ENCODE data around the gene VSIG4.

VSIG4 gene

GRCh38 chrX:66023385-66024091 lies 16.3 kb downstream of the VSIG4 start:
- no peaks in the 10 kb centered on the region for H3K36me3 ChIP-seq (ENCODE audit: control insufficient read depth, insufficient read depth, low read length)
- H3K79me1 ChIP-seq (ENCODE audit: low read length) = no peaks in the 10 kb centered on the region
- H3K27me3 ChIP-seq (ENCODE audit: insufficient read depth, low read length, poor library complexity) = no peaks in the 10 kb centered on the region
- no peak overlapping the region for H3K27ac ChIP-seq (ENCODE audit: low read depth, low read length)
- no peak overlapping the region for H2BK15ac ChIP-seq (replicated peaks; ENCODE audit: low read depth)
- no peak overlapping the region for H3K18ac ChIP-seq (ENCODE audit: low read length)
- no peak overlapping the region for H3K56ac ChIP-seq (ENCODE audit: low read length)
- WGBS (ENCODE audit: extremely low coverage, insufficient coverage, low lambda C conversion rate) = no CpG with 5 or more reads among the region's 5 CpGs
- no peaks in the 10 kb centered on the region for H3K79me2 ChIP-seq (ENCODE audit: control insufficient read depth, insufficient read depth, low read length)
- H3K4ac ChIP-seq (ENCODE audit: low read depth, low read length) = peak overlapping the region; percentile 36
- no peak for DNase-seq
- H3K4me1 ChIP-seq (ENCODE audit: control insufficient read depth, low read depth, low read length) = no peaks in the 10 kb centered on the region
- H4K8ac ChIP-seq (ENCODE audit: low read depth, low read length) = no peak overlapping the region
- H4K5ac ChIP-seq (ENCODE audit: low read length) = no peak overlapping the region
- no peak overlapping the region for H3K9ac ChIP-seq (ENCODE audit: low read length)
- H2AK5ac ChIP-seq (ENCODE audit: low read length) = no peak overlapping the region
- no peak overlapping the region for H3K4me3 ChIP-seq (ENCODE audit: low read length)
- H2BK120ac ChIP-seq (ENCODE audit: low read depth, low read length) = no peak overlapping the region
- H3K4me2 ChIP-seq (ENCODE audit: low read length) = no peak overlapping the region
- no peak overlapping the region for H2BK5ac ChIP-seq (ENCODE audit: low read length)
- H3K23ac ChIP-seq (ENCODE audit: low read length) = no peak overlapping the region

- peak; percentile 70 for DNase-seq
- no CpG with 5 or more reads among the region's 5 CpGs for WGBS (ENCODE audit: extremely low coverage, insufficient coverage, low lambda C conversion rate)
Measured at GRCh38 chrX:66022632-66023384, 17.1 kb downstream of the VSIG4 start.

DNA sequence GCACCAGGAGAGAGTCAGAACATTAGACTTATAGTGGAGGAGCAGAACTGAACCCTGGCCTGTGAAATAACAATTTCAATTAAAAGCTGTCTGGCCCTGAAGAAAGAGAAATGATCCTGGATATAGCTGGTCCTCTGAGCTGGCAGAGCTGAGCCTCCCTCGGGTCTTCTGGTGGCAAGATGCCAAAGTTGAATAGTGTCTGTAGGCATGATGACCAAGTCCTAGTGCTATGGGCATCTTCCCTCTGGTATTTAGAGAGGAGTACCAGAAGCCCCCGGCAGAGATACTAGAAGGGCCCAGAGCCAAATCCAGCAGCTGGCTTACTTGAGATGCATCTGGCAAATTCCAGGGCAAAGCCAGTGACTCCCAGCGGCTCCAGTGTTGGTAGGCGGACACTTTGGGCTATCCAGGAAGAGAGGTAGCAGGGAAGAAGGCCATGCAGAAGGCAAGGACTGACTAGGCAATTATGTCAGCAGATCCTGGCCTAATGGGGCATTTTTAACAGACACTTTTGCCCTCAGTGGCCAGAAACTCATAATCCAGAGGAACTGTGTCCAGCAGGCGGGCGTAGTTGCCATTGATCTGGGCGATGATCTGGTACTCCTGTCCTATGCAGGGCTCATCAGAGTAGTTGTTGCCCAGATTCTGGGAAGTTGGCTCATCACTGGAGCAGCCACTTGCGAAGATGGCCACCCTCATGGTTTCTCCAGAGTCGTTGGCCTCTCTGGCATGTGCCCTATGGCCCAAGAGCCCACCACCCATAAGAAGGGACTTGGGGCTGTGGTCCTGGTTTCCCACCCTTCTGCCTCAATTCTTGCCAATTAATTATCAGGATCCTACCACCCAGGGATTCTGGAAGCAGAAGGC lies 17.9 kb downstream of the VSIG4 start:
- Histone ChIP-seq H3K18ac (ENCODE audit: low read length) (no peak overlapping the region), H4K8ac (ENCODE audit: low read depth, low read length) (no peak overlapping the region), H3K56ac (ENCODE audit: low read length) (no peak overlapping the region), H3K4me2 (ENCODE audit: low read length) (no peak overlapping the region), H3K79me1 (ENCODE audit: low read length) (no peaks in the 10 kb centered on the region), H2BK5ac (ENCODE audit: low read length) (no peak overlapping the region), H3K9ac (ENCODE audit: low read length) (no peak overlapping the region), H3K27ac (ENCODE audit: low read depth, low read length) (no peak overlapping the region), H3K4me1 (ENCODE audit: control insufficient read depth, low read depth, low read length) (no peaks in the 10 kb centered on the region), H3K36me3 (ENCODE audit: control insufficient read depth, insufficient read depth, low read length) (no peaks in the 10 kb centered on the region), H2AK5ac (ENCODE audit: low read length) (no peak overlapping the region), H3K4ac (ENCODE audit: low read depth, low read length) (no peak overlapping the region), H4K5ac (ENCODE audit: low read length) (no peak overlapping the region), H3K79me2 (ENCODE audit: control insufficient read depth, insufficient read depth, low read length) (no peaks in the 10 kb centered on the region), H2BK120ac (ENCODE audit: low read depth, low read length) (no peak overlapping the region), H3K27me3 (ENCODE audit: insufficient read depth, low read length, poor library complexity) (no peaks in the 10 kb centered on the region), H3K4me3 (ENCODE audit: low read length) (no peak overlapping the region), H2BK15ac (replicated peaks; ENCODE audit: low read depth) (no peak overlapping the region), H3K23ac (ENCODE audit: low read length) (no peak overlapping the region)
- WGBS (ENCODE audit: extremely low coverage, insufficient coverage, low lambda C conversion rate) = no CpG with 5 or more reads among the region's 9 CpGs
- no peak for DNase-seq

More at GRCh38 chrX:66022632-66023384, 17.1 kb downstream of the VSIG4 start:
- Histone ChIP-seq H2BK15ac (replicated peaks; ENCODE audit: low read depth) (no peak overlapping the region), H3K18ac (ENCODE audit: low read length) (no peak overlapping the region), H2BK120ac (ENCODE audit: low read depth, low read length) (no peak overlapping the region), H2BK5ac (ENCODE audit: low read length) (no peak overlapping the region), H3K27ac (ENCODE audit: low read depth, low read length) (no peak overlapping the region), H3K4ac (ENCODE audit: low read depth, low read length) (no peak overlapping the region), H3K27me3 (ENCODE audit: insufficient read depth, low read length, poor library complexity) (no peaks in the 10 kb centered on the region), H3K36me3 (ENCODE audit: control insufficient read depth, insufficient read depth, low read length) (no peaks in the 10 kb centered on the region), H3K4me1 (ENCODE audit: control insufficient read depth, low read depth, low read length) (no peaks in the 10 kb centered on the region), H4K8ac (ENCODE audit: low read depth, low read length) (no peak overlapping the region), H3K79me2 (ENCODE audit: control insufficient read depth, insufficient read depth, low read length) (no peaks in the 10 kb centered on the region), H3K23ac (ENCODE audit: low read length) (no peak overlapping the region), H3K56ac (ENCODE audit: low read length) (no peak overlapping the region), H3K79me1 (ENCODE audit: low read length) (no peaks in the 10 kb centered on the region), H3K4me2 (ENCODE audit: low read length) (no peak overlapping the region), H4K5ac (ENCODE audit: low read length) (no peak overlapping the region), H2AK5ac (ENCODE audit: low read length) (no peak overlapping the region), H3K9ac (ENCODE audit: low read length) (no peak overlapping the region), H3K4me3 (ENCODE audit: low read length) (no peak overlapping the region)

DNA sequence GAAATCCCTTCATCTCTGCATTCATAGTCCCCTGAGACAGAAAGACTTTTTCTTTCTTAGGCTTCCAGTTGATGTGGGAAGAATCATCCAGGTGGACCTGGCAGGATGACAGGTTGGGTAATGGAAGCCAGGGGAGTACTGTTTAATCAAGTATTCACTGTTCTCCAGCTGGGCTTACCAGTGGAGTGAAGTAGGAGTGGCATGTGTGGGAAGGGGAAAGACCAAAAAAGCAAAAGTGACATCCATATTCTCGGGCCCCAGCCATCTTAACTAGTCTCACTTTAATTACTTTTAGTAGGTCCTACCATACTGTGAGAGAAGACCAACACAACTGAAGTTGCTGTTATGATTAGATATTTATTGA lies 18.5 kb downstream of the VSIG4 start:
- no peak overlapping the region for H3K4ac ChIP-seq (ENCODE audit: low read depth, low read length)
- H4K5ac ChIP-seq (ENCODE audit: low read length) = no peak overlapping the region
- H2BK5ac ChIP-seq (ENCODE audit: low read length) = no peak overlapping the region
- H3K27ac ChIP-seq (ENCODE audit: low read depth, low read length) = no peak overlapping the region
- H3K79me1 ChIP-seq (ENCODE audit: low read length) = no peaks in the 10 kb centered on the region
- no peaks in the 10 kb centered on the region for H3K27me3 ChIP-seq (ENCODE audit: insufficient read depth, low read length, poor library complexity)
- no peak overlapping the region for H3K4me3 ChIP-seq (ENCODE audit: low read length)
- H4K8ac ChIP-seq (ENCODE audit: low read depth, low read length) = no peak overlapping the region
- H3K9ac ChIP-seq (ENCODE audit: low read length) = no peak overlapping the region
- no peak overlapping the region for H3K56ac ChIP-seq (ENCODE audit: low read length)
- H2AK5ac ChIP-seq (ENCODE audit: low read length) = no peak overlapping the region
- H3K23ac ChIP-seq (ENCODE audit: low read length) = no peak overlapping the region
- H3K36me3 ChIP-seq (ENCODE audit: control insufficient read depth, insufficient read depth, low read length) = no peaks in the 10 kb centered on the region
- no peak for DNase-seq
- no peaks in the 10 kb centered on the region for H3K4me1 ChIP-seq (ENCODE audit: control insufficient read depth, low read depth, low read length)
- WGBS (ENCODE audit: extremely low coverage, insufficient coverage, low lambda C conversion rate) = no CpG with 5 or more reads among the region's 1 CpG
- H3K4me2 ChIP-seq (ENCODE audit: low read length) = no peak overlapping the region
- no peaks in the 10 kb centered on the region for H3K79me2 ChIP-seq (ENCODE audit: control insufficient read depth, insufficient read depth, low read length)
- no peak overlapping the region for H3K18ac ChIP-seq (ENCODE audit: low read length)
- no peak overlapping the region for H2BK15ac ChIP-seq (replicated peaks; ENCODE audit: low read depth)
- H2BK120ac ChIP-seq (ENCODE audit: low read depth, low read length) = no peak overlapping the region

- no peak overlapping the region for H3K4ac ChIP-seq (ENCODE audit: low read depth, low read length)
- no peak overlapping the region for H2AK5ac ChIP-seq (ENCODE audit: low read length)
- H3K79me2 ChIP-seq (ENCODE audit: control insufficient read depth, insufficient read depth, low read length) = no peaks in the 10 kb centered on the region
- no peak overlapping the region for H2BK15ac ChIP-seq (replicated peaks; ENCODE audit: low read depth)
- no peak overlapping the region for H4K8ac ChIP-seq (ENCODE audit: low read depth, low read length)
- no peak overlapping the region for H3K4me3 ChIP-seq (ENCODE audit: low read length)
- no peak overlapping the region for H2BK120ac ChIP-seq (ENCODE audit: low read depth, low read length)
- no peak for DNase-seq
- H3K56ac ChIP-seq (ENCODE audit: low read length) = no peak overlapping the region
- H3K27ac ChIP-seq (ENCODE audit: low read depth, low read length) = no peak overlapping the region
- no peak overlapping the region for H3K4me2 ChIP-seq (ENCODE audit: low read length)
- H3K27me3 ChIP-seq (ENCODE audit: insufficient read depth, low read length, poor library complexity) = no peaks in the 10 kb centered on the region
- H3K18ac ChIP-seq (ENCODE audit: low read length) = no peak overlapping the region
- no peak overlapping the region for H3K23ac ChIP-seq (ENCODE audit: low read length)
- WGBS (ENCODE audit: extremely low coverage, insufficient coverage, low lambda C conversion rate) = no CpG with 5 or more reads among the region's 10 CpGs
- H3K4me1 ChIP-seq (ENCODE audit: control insufficient read depth, low read depth, low read length) = no peaks in the 10 kb centered on the region
- H3K9ac ChIP-seq (ENCODE audit: low read length) = no peak overlapping the region
- H3K36me3 ChIP-seq (ENCODE audit: control insufficient read depth, insufficient read depth, low read length) = no peaks in the 10 kb centered on the region
- no peaks in the 10 kb centered on the region for H3K79me1 ChIP-seq (ENCODE audit: low read length)
- no peak overlapping the region for H4K5ac ChIP-seq (ENCODE audit: low read length)
- no peak overlapping the region for H2BK5ac ChIP-seq (ENCODE audit: low read length)
Measured at GRCh38 chrX:66020631-66021334, 19.1 kb downstream of the VSIG4 start.
